Ishikawa (cell line): ENCODE results near the gene TERB1.

Experiments used
- CEBPB ChIP-seq: IDR thresholded peaks from 2 replicates; pipeline ENCODE4 v1.6.1; 2012
- CREB1 ChIP-seq: IDR thresholded peaks from 2 replicates; pipeline ENCODE4 v1.6.1; 2012; ENCODE audit warnings: low read depth
- EGR1 ChIP-seq: IDR thresholded peaks from 2 replicates; pipeline ENCODE4 v1.6.1; 2012
- EP300 ChIP-seq: IDR thresholded peaks from 2 replicates; pipeline ENCODE4 v1.6.1; 2012; ENCODE audit warnings: borderline replicate concordance
- FOXM1 ChIP-seq: IDR thresholded peaks from 2 replicates; pipeline ENCODE4 v1.6.1; 2012; ENCODE audit warnings: low read depth, borderline replicate concordance
- NFIC ChIP-seq: IDR thresholded peaks from 2 replicates; pipeline ENCODE4 v1.6.1; 2012
- RAD21 ChIP-seq: IDR thresholded peaks from 2 replicates; pipeline ENCODE4 v1.6.1; 2012; ENCODE audit warnings: low read depth
- TAF1 ChIP-seq: IDR thresholded peaks from 2 replicates; pipeline ENCODE4 v1.6.1; 2012; ENCODE audit warnings: low read depth, mild to moderate bottlenecking
- TCF12 ChIP-seq: IDR thresholded peaks from 2 replicates; pipeline ENCODE4 v1.6.1; 2012; ENCODE audit warnings: low read depth
- TEAD4 ChIP-seq: IDR thresholded peaks from 2 replicates; pipeline ENCODE4 v1.6.1; 2012
- YY1 ChIP-seq: IDR thresholded peaks from 2 replicates; pipeline ENCODE4 v1.6.1; 2012; ENCODE audit warnings: low read depth
- ZBTB7A ChIP-seq: IDR thresholded peaks from 2 replicates; pipeline ENCODE4 v1.6.1; 2012; ENCODE audit warnings: low read depth
- TF ChIP-seq, protein P1 (sequence below): IDR thresholded peaks from 2 replicates; pipeline ENCODE4 v1.6.1; 2012
- TF ChIP-seq, protein P2 (sequence below): IDR thresholded peaks from 2 replicates; pipeline ENCODE4 v1.6.1; 2012
- TF ChIP-seq, protein P3 (sequence below): IDR thresholded peaks from 2 replicates; pipeline ENCODE4 v1.6.1; 2012; ENCODE audit warnings: low read depth, mild to moderate bottlenecking

The TERB1 gene

DNA sequence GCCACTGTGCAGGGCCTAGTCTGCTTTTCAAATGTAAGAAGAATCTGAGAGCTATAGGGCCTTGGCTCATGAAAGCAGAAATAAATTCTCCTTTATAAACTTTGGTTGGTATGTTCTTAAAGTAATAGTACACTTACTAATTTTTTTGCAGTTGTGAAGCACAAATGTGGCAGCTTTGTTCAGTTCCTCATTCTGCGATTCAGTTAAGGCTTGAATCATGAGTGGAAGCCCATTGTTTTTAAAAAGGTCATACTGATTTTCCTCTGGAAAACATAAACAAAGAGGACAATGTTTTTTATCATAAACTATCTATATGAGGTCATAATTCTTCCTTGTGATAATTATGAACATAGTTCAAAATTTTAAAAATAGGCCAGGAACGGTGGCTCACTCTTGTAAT lies 26.4 kb downstream of the TERB1 start:
- TF ChIP-seq YY1 = no peak
- TF ChIP-seq RAD21 = no peak
- no peak for TF ChIP-seq EGR1
- TF ChIP-seq FOXM1 = no peak
- no peak for TF ChIP-seq TCF12

DNA sequence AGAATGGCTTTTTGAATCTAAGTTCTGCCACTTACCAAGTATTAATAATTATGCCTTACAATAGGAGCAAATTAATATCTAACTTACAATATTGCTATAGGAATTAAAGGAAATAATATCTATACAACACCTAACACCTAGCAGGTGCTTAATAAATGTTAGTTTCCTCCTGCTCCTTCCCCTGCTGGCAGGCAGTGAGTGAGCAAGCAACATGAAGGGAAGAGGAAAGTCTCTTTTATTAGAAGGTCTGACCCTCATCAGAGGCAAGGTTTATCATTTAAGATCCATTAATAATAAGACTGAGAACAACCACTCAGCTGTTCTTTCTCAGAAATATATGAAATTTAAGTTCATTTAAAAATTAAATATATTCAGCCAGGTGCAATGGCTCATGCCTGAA lies 43.3 kb downstream of the TERB1 start:
- TF ChIP-seq RAD21 = no peak
- TF ChIP-seq CEBPB = no peak
- TF ChIP-seq CREB1 = no peak
- TF ChIP-seq FOXM1 = no peak
- no peak for TF ChIP-seq EGR1
- TF ChIP-seq NFIC = no peak

DNA sequence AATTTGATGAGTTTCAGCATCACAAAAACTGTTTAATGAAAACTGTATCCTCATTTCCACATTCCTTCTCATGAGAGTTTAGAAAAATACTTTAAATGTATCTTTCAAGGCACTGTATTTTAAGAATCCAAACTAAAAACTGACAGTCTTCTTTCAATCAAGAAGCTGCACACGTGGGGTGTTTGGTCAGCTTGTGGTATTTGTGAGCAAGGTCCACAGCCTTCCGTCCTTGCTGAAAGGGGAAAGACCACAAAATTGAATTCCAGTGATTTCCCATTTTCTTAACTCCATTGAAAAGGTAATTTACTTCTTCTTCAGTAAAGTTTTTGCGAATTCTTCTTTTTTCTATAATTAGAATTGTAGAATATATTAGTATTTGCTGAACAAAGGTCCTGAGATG lies 46.6 kb downstream of the TERB1 start:
- TF ChIP-seq EP300 = no peak
- TF ChIP-seq RAD21 = no peak
- TF ChIP-seq, protein P1, sequence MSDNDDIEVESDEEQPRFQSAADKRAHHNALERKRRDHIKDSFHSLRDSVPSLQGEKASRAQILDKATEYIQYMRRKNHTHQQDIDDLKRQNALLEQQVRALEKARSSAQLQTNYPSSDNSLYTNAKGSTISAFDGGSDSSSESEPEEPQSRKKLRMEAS = no peak
- TF ChIP-seq YY1 = no peak

- TF ChIP-seq, protein P1 = no peak
- TF ChIP-seq EP300 = no peak
- no peak for TF ChIP-seq TEAD4
- TF ChIP-seq RAD21 = no peak
- no peak for TF ChIP-seq FOXM1
- TF ChIP-seq YY1 = no peak
- no peak for TF ChIP-seq TCF12
- no peak for TF ChIP-seq CEBPB
- no peak for TF ChIP-seq CREB1
- TF ChIP-seq, protein P2, sequence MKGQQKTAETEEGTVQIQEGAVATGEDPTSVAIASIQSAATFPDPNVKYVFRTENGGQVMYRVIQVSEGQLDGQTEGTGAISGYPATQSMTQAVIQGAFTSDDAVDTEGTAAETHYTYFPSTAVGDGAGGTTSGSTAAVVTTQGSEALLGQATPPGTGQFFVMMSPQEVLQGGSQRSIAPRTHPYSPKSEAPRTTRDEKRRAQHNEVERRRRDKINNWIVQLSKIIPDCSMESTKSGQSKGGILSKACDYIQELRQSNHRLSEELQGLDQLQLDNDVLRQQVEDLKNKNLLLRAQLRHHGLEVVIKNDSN = no peak
- no peak for TF ChIP-seq TAF1
- TF ChIP-seq NFIC = no peak
Measured at GRCh38 chr16:66754211-66754610, 47.2 kb downstream of the TERB1 start.

DNA sequence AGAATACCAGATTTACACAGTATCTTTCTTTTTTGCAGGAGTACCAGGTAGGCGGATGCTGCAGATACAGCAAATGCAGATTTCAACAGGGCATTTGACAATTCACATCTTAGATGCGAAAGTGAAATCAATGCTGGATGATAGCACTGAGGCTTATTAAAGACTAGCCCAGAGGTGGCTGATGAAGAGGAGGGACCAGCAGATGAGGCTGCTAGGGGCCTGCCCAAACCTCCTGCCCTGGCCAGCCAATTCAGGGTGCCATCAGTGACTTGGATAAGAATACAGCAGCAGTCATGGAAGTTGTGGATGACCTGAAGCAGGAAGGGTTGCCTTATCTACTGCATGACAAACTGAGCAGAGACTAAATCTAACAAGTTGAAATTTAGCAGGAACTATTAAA lies 48.4 kb downstream of the TERB1 start:
- TF ChIP-seq EGR1 (no peak), FOXM1 (no peak), TCF12 (no peak), ZBTB7A (no peak), EP300 (no peak), YY1 (no peak), CREB1 (no peak), RAD21 (no peak), TEAD4 (no peak), NFIC (no peak), CEBPB (no peak), TAF1 (no peak)
- TF ChIP-seq, protein P2 = no peak
- TF ChIP-seq, protein P1 = no peak
- TF ChIP-seq, protein P3, sequence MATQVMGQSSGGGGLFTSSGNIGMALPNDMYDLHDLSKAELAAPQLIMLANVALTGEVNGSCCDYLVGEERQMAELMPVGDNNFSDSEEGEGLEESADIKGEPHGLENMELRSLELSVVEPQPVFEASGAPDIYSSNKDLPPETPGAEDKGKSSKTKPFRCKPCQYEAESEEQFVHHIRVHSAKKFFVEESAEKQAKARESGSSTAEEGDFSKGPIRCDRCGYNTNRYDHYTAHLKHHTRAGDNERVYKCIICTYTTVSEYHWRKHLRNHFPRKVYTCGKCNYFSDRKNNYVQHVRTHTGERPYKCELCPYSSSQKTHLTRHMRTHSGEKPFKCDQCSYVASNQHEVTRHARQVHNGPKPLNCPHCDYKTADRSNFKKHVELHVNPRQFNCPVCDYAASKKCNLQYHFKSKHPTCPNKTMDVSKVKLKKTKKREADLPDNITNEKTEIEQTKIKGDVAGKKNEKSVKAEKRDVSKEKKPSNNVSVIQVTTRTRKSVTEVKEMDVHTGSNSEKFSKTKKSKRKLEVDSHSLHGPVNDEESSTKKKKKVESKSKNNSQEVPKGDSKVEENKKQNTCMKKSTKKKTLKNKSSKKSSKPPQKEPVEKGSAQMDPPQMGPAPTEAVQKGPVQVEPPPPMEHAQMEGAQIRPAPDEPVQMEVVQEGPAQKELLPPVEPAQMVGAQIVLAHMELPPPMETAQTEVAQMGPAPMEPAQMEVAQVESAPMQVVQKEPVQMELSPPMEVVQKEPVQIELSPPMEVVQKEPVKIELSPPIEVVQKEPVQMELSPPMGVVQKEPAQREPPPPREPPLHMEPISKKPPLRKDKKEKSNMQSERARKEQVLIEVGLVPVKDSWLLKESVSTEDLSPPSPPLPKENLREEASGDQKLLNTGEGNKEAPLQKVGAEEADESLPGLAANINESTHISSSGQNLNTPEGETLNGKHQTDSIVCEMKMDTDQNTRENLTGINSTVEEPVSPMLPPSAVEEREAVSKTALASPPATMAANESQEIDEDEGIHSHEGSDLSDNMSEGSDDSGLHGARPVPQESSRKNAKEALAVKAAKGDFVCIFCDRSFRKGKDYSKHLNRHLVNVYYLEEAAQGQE = no peak

DNA sequence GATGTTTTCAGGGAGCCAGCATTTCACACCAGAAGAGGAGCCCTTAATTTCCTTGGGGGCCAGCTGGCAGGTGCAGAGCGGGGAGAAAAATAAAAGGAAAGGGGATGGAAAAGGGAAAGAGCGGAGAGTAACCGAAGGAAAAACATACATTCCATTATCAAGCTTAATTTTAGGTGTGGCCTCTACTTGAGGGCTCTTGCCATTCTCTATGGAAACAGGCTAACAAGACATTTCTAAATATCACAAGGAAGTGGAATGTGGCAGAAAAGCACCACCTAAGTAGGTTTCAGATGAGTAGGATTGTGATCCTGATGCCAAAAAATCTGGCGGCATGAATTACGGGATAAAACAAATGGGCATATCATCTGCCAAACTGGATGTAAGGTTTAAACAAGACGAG lies 49.0 kb downstream of the TERB1 start:
- TF ChIP-seq, protein P3 = no peak
- TF ChIP-seq FOXM1 = no peak
- TF ChIP-seq TCF12 = no peak
- TF ChIP-seq RAD21 = no peak
- TF ChIP-seq CEBPB = no peak
- TF ChIP-seq CREB1 = no peak

- TF ChIP-seq, protein P3 = no peak
- TF ChIP-seq, protein P2 = no peak
- TF ChIP-seq CREB1 = no peak
- TF ChIP-seq YY1 = no peak
Measured at GRCh38 chr16:66751992-66752322, 49.4 kb downstream of the TERB1 start.
